GM23338 (cell line): ENCODE data around the gene ATIC. TPM values are rescaled to one million over a fixed set of nuclear protein-coding genes. Genes with fewer than 3 reads are reported as not detected.

ENCODE experiments used
- ATAC-seq: fragments of 200-7000 bp; cut with Tn5 transposase; 3 replicates; pipeline ENCODE4 v1.9.1; 2020
- DNase-seq: peaks from one replicate; pipeline ENCODE4 v3.0.0-alpha.2; 2015; ENCODE audit warnings: low spot score
- H2AFZ ChIP-seq: fragments of 200-600 bp; sonication (generic); 2 replicates; pipeline ENCODE4 v1.8.0; 2016; ENCODE audit warnings: antibody characterized with exemption, mild to moderate bottlenecking, moderate library complexity
- H3F3A ChIP-seq: fragments of 200-600 bp; sonication (generic); replicated peaks from 2 replicates; pipeline ENCODE4 v1.8.0; 2017; ENCODE audit warnings: antibody characterized with exemption, mixed run types, low read depth
- H3K27ac ChIP-seq: fragments of 200-600 bp; sonication (generic); 2 replicates; pipeline ENCODE4 v1.6.1; 2016; ENCODE audit warnings: low read depth
- H3K27me3 ChIP-seq: fragments of 200-600 bp; sonication (generic); 2 replicates; pipeline ENCODE4 v1.8.0; 2016; ENCODE audit warnings: mild to moderate bottlenecking, mixed run types, moderate library complexity; ENCODE audit not compliant: insufficient read depth
- H3K36me3 ChIP-seq: fragments of 200-600 bp; sonication (generic); 2 replicates; pipeline ENCODE4 v1.8.0; 2016; ENCODE audit warnings: mild to moderate bottlenecking; ENCODE audit not compliant: insufficient read depth
- H3K4me1 ChIP-seq: fragments of 200-600 bp; sonication (generic); 2 replicates; pipeline ENCODE4 v1.8.0; 2016; ENCODE audit warnings: mild to moderate bottlenecking, moderate library complexity; ENCODE audit not compliant: insufficient read depth
- H3K4me2 ChIP-seq: fragments of 200-600 bp; sonication (generic); 2 replicates; pipeline ENCODE4 v1.7.1; 2017; ENCODE audit warnings: mixed run types
- H3K4me3 ChIP-seq: fragments of 200-600 bp; sonication (generic); 2 replicates; pipeline ENCODE4 v1.6.1; 2016; ENCODE audit warnings: mixed run types
- H3K79me2 ChIP-seq: fragments of 200-600 bp; sonication (generic); replicated peaks from 2 replicates; pipeline ENCODE4 v1.8.0; 2017; ENCODE audit warnings: mild to moderate bottlenecking; ENCODE audit not compliant: insufficient read depth
- H3K9me2 ChIP-seq: fragments of 200-600 bp; sonication (generic); 2 replicates; pipeline ENCODE4 v1.8.0; 2017; ENCODE audit not compliant: insufficient read depth
- H4K20me1 ChIP-seq: fragments of 200-600 bp; sonication (generic); replicated peaks from 2 replicates; pipeline ENCODE4 v1.8.0; 2017; ENCODE audit warnings: mild to moderate bottlenecking; ENCODE audit not compliant: insufficient read depth
- H3K27ac Mint-ChIP-seq: 2 replicates; pipeline ENCODE4 v1.8.0; 2020; ENCODE audit warnings: inconsistent platforms, mild to moderate bottlenecking, moderate library complexity, mixed read lengths
- H3K27me3 Mint-ChIP-seq: 3 replicates; pipeline ENCODE4 v1.8.0; 2022; ENCODE audit warnings: low read depth, mild to moderate bottlenecking, moderate library complexity, mixed read lengths, inconsistent platforms; ENCODE audit not compliant: insufficient read depth, poor library complexity
- H3K36me3 Mint-ChIP-seq: 3 replicates; pipeline ENCODE4 v1.8.0; 2021; ENCODE audit warnings: low read depth, mild to moderate bottlenecking, inconsistent platforms, moderate library complexity, mixed read lengths
- H3K4me1 Mint-ChIP-seq: 3 replicates; pipeline ENCODE4 v1.8.0; 2020; ENCODE audit warnings: mild to moderate bottlenecking, inconsistent platforms, mixed read lengths
- H3K4me3 Mint-ChIP-seq: 3 replicates; pipeline ENCODE4 v1.8.0; 2021; ENCODE audit warnings: moderate library complexity, mild to moderate bottlenecking, inconsistent platforms, mixed read lengths
- H3K9me3 Mint-ChIP-seq: 3 replicates; pipeline ENCODE4 v1.8.0; 2020; ENCODE audit warnings: moderate library complexity, mild to moderate bottlenecking, inconsistent platforms, mixed read lengths
- ETS1 ChIP-seq: IDR thresholded peaks from 2 replicates; pipeline ENCODE4 v1.6.1; 2016; ENCODE audit warnings: antibody characterized with exemption
- EZH2phosphoT487 ChIP-seq: fragments of 200-600 bp; sonication (generic); IDR thresholded peaks from one replicate; pipeline ENCODE4 v1.8.1; 2018; ENCODE audit warnings: antibody characterized with exemption; ENCODE audit not compliant: unreplicated experiment
- JUNB ChIP-seq: IDR thresholded peaks from one replicate; pipeline ENCODE4 v1.6.1; 2016; ENCODE audit warnings: antibody characterized with exemption; ENCODE audit not compliant: unreplicated experiment
- NANOG ChIP-seq: IDR thresholded peaks from 2 replicates; pipeline ENCODE4 v1.6.1; 2016; ENCODE audit warnings: antibody characterized with exemption, borderline replicate concordance
- ZNF114 ChIP-seq: fragments of 250-450 bp; sonication (Bioruptor Pico); IDR thresholded peaks from 2 replicates; pipeline ENCODE4 v1.5.0; 2020; ENCODE audit warnings: mild to moderate bottlenecking, moderate library complexity
- ZNF462 ChIP-seq: fragments of 250-450 bp; sonication (Bioruptor Pico); IDR thresholded peaks from 2 replicates; pipeline ENCODE4 v1.5.0; 2020; ENCODE audit warnings: mild to moderate bottlenecking, moderate library complexity
- polyA plus RNA-seq: library from polyadenylated mRNA; unstranded; fragments of >200 nt; fragmentation: Nextera tagmentation; extraction: Ambion mirVana; gene quantifications from 2 replicates; pipeline ENCODE4 v1.2.1, GENCODE V29; 2016
- total RNA-seq: library from RNA; depleted of rRNA; stranded (reverse); fragments of >200 nt; shearing (Covaris generic); gene quantifications from 2 replicates; pipeline ENCODE4 v1.2.3, GENCODE V29; 2014
- TF ChIP-seq, protein P1 (sequence below), 2 experiments: fragments of 200-600 bp in 1 of 2; sonication (generic) in 1 of 2; conservative IDR thresholded peaks; 2 replicates each; pipeline versions ENCODE4 v1.5.1 to v1.6.1; 2016 to 2017; ENCODE audit warnings: antibody characterized with exemption in 2 of 2, low read depth in 2 of 2, mild to moderate bottlenecking in 2 of 2, moderate library complexity in 1 of 2

The ATIC gene
- total and polyA plus RNA-seq, 2 experiments from 2014 or later = 118 to 185 TPM

GRCh38 chr2:215269397-215270117 lies 42.3 kb upstream of the ATIC start:
- Histone ChIP-seq H4K20me1 (no peaks in the 10 kb centered on the region), H3K4me2 (no peak overlapping the region), H3K79me2 (no peaks in the 10 kb centered on the region), H3K4me3 (no peak overlapping the region), H2AFZ (peak overlapping the region; percentile 38; the same call in 1 of the 2 replicates), H3F3A (no peaks in the 10 kb centered on the region), H3K9me2 (no peaks in the 10 kb centered on the region), H3K27me3 (no peaks in the 10 kb centered on the region), H3K27ac (no peak overlapping the region), H3K36me3 (no peaks in the 10 kb centered on the region), H3K4me1 (0 out of 2 replicates have a peak, but pooled peaks cover 5% of the 10 kb centered on the region)
- Mint-ChIP-seq H3K27ac (no peak overlapping the region; the same call in 1 of the 2 replicates), H3K27me3 (peaks cover 7% of the 10 kb centered on the region), H3K36me3 (no peaks in the 10 kb centered on the region), H3K4me1 (peaks cover 11% of the 10 kb centered on the region), H3K4me3 (no peak overlapping the region), H3K9me3 (no peaks in the 10 kb centered on the region; the same call in 2 of the 3 replicates)
- peak; percentile 85 for DNase-seq
- ATAC-seq = peak; percentile 45
- TF ChIP-seq, protein P1, sequence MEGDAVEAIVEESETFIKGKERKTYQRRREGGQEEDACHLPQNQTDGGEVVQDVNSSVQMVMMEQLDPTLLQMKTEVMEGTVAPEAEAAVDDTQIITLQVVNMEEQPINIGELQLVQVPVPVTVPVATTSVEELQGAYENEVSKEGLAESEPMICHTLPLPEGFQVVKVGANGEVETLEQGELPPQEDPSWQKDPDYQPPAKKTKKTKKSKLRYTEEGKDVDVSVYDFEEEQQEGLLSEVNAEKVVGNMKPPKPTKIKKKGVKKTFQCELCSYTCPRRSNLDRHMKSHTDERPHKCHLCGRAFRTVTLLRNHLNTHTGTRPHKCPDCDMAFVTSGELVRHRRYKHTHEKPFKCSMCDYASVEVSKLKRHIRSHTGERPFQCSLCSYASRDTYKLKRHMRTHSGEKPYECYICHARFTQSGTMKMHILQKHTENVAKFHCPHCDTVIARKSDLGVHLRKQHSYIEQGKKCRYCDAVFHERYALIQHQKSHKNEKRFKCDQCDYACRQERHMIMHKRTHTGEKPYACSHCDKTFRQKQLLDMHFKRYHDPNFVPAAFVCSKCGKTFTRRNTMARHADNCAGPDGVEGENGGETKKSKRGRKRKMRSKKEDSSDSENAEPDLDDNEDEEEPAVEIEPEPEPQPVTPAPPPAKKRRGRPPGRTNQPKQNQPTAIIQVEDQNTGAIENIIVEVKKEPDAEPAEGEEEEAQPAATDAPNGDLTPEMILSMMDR (conservative IDR thresholded peaks at IDR 0.05; ENCODE audit: low read depth in 2 of 2) = peak; percentile 72 to 94
- no peak for TF ChIP-seq NANOG

- no peak overlapping the region for H3K27ac ChIP-seq
- H3K4me3 Mint-ChIP-seq = no peak overlapping the region
- no peaks in the 10 kb centered on the region for H3K9me2 ChIP-seq
- H3K27ac Mint-ChIP-seq = no peak overlapping the region
- H3K4me3 ChIP-seq = no peak overlapping the region
- H3K27me3 Mint-ChIP-seq = peaks cover 7% of the 10 kb centered on the region
- H3K4me2 ChIP-seq = no peak overlapping the region
- peaks cover 11% of the 10 kb centered on the region for H3K4me1 Mint-ChIP-seq
- no peaks in the 10 kb centered on the region for H3K79me2 ChIP-seq
- no peaks in the 10 kb centered on the region; the same call in 2 of the 3 replicates for H3K9me3 Mint-ChIP-seq
- TF ChIP-seq NANOG = no peak
- TF ChIP-seq JUNB = no peak
- TF ChIP-seq ZNF462 = no peak
- TF ChIP-seq ZNF114 = no peak
- TF ChIP-seq EZH2phosphoT487 = no peak
- TF ChIP-seq, protein P1 (conservative IDR thresholded peaks at IDR 0.05; ENCODE audit: low read depth in 2 of 2) = 0 out of 4 replicates have a peak, but pooled peaks of 1 of the 2 experiments have one; percentile 4
- no peak for TF ChIP-seq ETS1
- ATAC-seq = no peak
- H3K27me3 ChIP-seq = no peaks in the 10 kb centered on the region
- H3K36me3 ChIP-seq = no peaks in the 10 kb centered on the region
- no peaks in the 10 kb centered on the region for H4K20me1 ChIP-seq
- H2AFZ ChIP-seq = no peak overlapping the region
- no peak for DNase-seq
- H3F3A ChIP-seq = no peaks in the 10 kb centered on the region
- no peaks in the 10 kb centered on the region for H3K36me3 Mint-ChIP-seq
- 0 out of 2 replicates have a peak, but pooled peaks cover 5% of the 10 kb centered on the region for H3K4me1 ChIP-seq
Measured at GRCh38 chr2:215270118-215270451, 41.8 kb upstream of the ATIC start.
